ENCODE results near the gene TPBGL.

- TF ChIP-seq TAF1 (IDR thresholded peaks at IDR 0.05; ENCODE audit: low read depth) (no peak), MAX (IDR thresholded peaks at IDR 0.05) (no peak), EP300 (IDR thresholded peaks at IDR 0.05; ENCODE audit: borderline replicate concordance) (no peak), USF1 (IDR thresholded peaks at IDR 0.05) (no peak), TEAD4 (IDR thresholded peaks at IDR 0.05) (no peak), RAD21 (IDR thresholded peaks at IDR 0.05; ENCODE audit: low read depth) (no peak), REST (IDR thresholded peaks at IDR 0.05; ENCODE audit: low read depth) (no peak), TCF12 (IDR thresholded peaks at IDR 0.05; ENCODE audit: low read depth) (no peak), ZBTB7A (IDR thresholded peaks at IDR 0.05; ENCODE audit: low read depth) (no peak), CEBPB (IDR thresholded peaks at IDR 0.05) (no peak), CREB1 (IDR thresholded peaks at IDR 0.05; ENCODE audit: low read depth) (no peak), FOXM1 (IDR thresholded peaks at IDR 0.05; ENCODE audit: borderline replicate concordance, low read depth) (no peak)
Observed at GRCh38 chr11:75225794-75226193, 14.8 kb upstream of the TPBGL start.

Data from Ishikawa (cell line).